Left ventricle myocardium superior (tissue), 1 donor: ENCODE data around the gene TSSK2. TPM values are rescaled to one million over a fixed set of nuclear protein-coding genes. Genes with fewer than 3 reads are reported as not detected.

Experiments
- ATAC-seq: fragments of 200-7000 bp; cut with Tn5 transposase; one replicate; pipeline ENCODE4 v1.9.1; 2020; ENCODE audit warnings: mild to moderate bottlenecking, moderate library complexity
- DNase-seq: peaks from one replicate; pipeline ENCODE4 v3.0.0-alpha.2; 2020
- intact Hi-C: fragments of 100-400 bp; cut with micrococcal nuclease; formaldehyde crosslinking; loops from one replicate; pipeline ENCODE4 v1.11.0; 2022
- total RNA-seq: library from RNA; stranded (reverse); fragmentation: NEBNext Ultra II Directional; extraction: Animal tissue kit (Norgen Biotek cat#: 25700); gene quantifications from one replicate; pipeline ENCODE4 v1.2.1, GENCODE V29; 2021
- donor health status: DM: no; HTN: yes; CAD: no; lungs with severe emphysema.

Gene TSSK2
- total RNA-seq, 1 donor from 2014 or later = not detected

GRCh38 chr22:19122143-19122751 is 8.9 kb upstream of the TSSK2 start, which contains the start of gene DGCR2:
TSS of gene DGCR2 (minus strand) at chr22:19122412. CDS start at chr22:19122206, 206 bp downstream.
- ATAC-seq = peak; percentile 96
- intact Hi-C loops = no loop called here

GRCh38 chr22:19122752-19123492 is 8.2 kb upstream of the TSSK2 start:
- ATAC-seq (peak; percentile 10), DNase-seq (no peak)
- intact Hi-C loops = no loop called here

More at GRCh38 chr22:19122143-19122751, 8.9 kb upstream of the TSSK2 start, which contains the start of gene DGCR2:
- peak; percentile 98 for DNase-seq

DNA sequence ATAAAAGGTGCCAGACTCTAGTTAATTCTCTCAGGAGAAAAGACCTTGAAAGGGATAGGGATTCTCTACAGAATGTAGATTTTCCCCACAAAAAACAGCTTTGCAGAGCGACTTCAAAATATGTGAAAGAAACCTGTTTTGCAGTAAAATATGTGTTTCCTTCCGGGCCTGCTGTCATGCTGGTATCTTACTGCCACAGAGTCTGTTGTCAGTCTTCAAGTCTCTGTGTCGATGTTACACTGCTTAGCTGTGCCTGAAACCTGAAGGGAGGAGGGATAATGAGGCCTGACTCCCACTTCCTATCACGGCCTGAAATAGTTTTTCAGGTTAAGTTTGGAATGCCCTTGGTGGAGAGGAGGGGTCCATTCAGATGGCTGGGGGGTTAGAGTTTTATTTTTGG is 7.2 kb upstream of the TSSK2 start:
- DNase-seq (no peak), ATAC-seq (no peak)
- intact Hi-C loops = no loop called here

- ATAC-seq (no peak), DNase-seq (no peak)
- intact Hi-C loops = no loop called here
Observed at GRCh38 chr22:19124377-19124776, 6.7 kb upstream of the TSSK2 start.

GRCh38 chr22:19125011-19125410 is 6.1 kb upstream of the TSSK2 start:
- DNase-seq = no peak
- intact Hi-C loops = no loop called here
- no peak for ATAC-seq

DNA sequence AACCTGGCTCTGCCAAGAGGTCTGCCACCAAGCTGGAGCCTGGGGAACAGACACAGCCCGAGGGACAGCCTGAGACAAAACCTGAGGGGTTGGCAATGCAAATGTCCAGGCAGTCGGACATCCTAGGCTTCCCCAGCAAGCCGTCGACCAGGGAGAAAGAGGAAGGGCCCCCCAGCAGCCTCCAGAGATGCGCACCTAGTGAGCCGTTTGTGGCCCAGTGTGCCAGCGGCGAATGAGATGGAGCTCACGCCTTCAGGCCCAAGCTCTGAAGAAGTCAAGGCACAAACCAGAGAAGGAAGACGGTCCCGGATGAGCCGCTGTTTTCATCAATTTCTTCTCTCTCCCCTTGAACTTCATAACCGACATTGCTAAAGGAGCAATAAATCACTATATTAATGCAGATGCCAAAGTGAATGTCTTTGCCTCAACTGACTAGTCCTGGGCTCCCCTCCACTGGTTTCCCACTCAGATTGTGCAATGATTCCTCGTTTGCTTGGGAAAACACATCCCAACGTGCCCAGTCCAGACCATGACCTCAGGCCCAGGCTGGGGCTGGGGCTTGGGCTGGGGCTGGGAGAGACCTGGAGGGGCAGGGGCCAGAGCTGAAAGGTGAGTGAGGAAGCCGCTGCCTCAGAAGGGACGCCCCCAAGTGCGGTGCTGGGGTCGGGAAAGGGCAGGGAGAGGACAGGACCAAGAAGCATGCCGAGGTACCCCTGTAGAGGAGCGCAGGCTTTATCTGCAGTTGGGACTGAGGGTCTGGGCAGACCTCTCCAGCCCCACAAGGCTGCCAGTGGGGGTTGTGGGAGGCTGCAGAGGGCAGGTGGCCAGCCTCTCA is 5.4 kb upstream of the TSSK2 start:
- no peak for ATAC-seq
- no peak for DNase-seq
- intact Hi-C loops = no loop called here

DNA sequence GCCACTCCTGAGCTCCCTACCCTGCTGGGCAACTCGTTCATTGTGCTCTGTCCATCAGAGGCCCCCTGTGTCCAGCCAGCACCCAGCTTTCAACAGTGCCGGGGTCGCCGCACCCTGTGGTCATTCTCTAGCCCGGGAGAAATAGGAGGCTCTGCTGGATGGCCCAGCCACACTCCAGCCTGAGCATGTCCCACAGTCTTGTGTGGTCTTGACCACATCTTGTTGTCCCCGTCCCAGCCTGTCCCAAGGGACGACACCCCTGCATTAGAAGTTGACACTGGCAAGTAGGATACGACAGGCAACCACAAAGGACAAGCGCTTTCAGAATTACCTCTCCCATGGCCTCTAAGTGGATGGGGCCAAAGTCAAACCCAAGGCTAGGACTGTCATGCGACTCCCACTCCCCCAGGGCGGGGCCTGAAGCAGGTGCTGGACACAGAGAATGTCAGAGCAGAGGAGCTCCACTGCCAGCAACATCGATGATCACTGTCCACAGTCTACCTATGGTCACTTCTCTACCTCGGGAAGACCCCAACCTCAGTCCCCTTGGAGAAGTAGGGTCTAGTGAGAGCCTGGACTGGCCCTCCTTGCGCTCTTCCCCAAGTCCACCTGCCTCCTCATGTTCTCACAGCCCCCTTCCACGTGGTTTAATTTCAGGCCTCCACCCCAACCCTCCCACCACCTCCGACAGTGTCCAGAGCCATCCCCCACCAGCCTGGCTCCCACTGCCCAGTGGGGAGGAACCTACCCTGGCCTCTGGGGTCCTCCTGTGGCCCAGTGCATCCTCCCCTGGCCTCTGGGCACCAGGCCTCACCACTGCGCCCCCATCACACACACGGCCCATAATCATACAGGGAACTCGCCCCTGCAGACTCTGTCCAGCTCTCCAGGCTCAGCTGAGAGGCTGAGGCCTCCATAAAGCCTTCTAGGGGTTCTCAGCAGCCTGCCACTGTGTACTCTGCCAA is 4.5 kb upstream of the TSSK2 start:
- ATAC-seq = no peak
- no peak for DNase-seq
- intact Hi-C loops = no loop called here

GRCh38 chr22:19127329-19128008 is 3.6 kb upstream of the TSSK2 start:
- DNase-seq (no peak), ATAC-seq (no peak)
- intact Hi-C loops = no loop called here

GRCh38 chr22:19128009-19128401 is 3.1 kb upstream of the TSSK2 start:
- intact Hi-C loops = no loop called here
- DNase-seq (no peak), ATAC-seq (no peak)

GRCh38 chr22:19128946-19129727 is 2.0 kb upstream of the TSSK2 start:
- intact Hi-C loops = no loop called here
- DNase-seq = no peak

GRCh38 chr22:19129871-19130270 is 1.2 kb upstream of the TSSK2 start:
- ATAC-seq (no peak), DNase-seq (no peak)
- intact Hi-C loops = no loop called here

More at GRCh38 chr22:19128946-19129727, 2.0 kb upstream of the TSSK2 start:
- ATAC-seq = no peak

GRCh38 chr22:19131685-19132015 is 542 bp downstream of the TSSK2 start:
- no peak for DNase-seq
- ATAC-seq = no peak
- intact Hi-C loops = no loop called here

- DNase-seq (no peak), ATAC-seq (no peak)
- intact Hi-C loops = no loop called here
Observed at GRCh38 chr22:19132153-19132552, 1.0 kb downstream of the TSSK2 start.

DNA sequence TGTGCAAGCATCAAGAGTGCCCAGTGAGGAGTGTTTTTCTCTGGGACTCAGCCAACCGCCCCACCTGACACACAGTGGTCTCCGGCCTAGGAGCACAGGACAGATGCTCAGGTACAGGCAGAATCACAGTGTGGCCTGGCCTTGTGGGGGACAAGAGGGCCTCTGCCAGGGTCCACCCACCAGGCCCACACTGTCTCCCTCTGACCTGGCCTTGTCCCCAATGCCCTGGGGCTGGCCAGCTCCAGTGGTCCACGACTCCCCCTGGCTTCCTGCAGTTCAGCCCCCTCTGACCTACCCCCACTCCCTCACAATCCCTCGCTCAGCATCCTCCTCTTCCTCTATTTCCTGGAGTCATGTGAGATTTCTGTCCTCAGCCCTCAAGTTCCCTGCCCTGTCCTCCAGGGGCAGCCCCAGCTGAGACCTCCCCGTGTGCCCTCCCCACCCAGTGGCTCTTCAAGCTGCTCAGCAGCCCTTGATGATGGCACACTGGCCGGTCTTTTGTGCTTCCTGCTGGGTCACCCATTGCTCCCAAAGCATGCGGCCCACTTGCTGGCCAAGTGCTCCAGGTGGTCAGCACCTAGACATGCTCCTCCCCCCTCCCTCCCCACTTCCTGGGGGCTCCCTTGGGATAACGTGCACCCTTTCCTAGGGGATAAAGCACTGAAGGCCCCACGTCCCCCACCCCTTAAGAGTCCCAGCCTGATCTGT is 1.7 kb downstream of the TSSK2 start:
- intact Hi-C loops = no loop called here
- no peak for ATAC-seq

GRCh38 chr22:19133561-19133960 is 2.5 kb downstream of the TSSK2 start:
- intact Hi-C loops = no loop called here
- DNase-seq (no peak), ATAC-seq (no peak)

More for the DNA sequence above, 1.7 kb downstream of the TSSK2 start:
- no peak for DNase-seq

DNA sequence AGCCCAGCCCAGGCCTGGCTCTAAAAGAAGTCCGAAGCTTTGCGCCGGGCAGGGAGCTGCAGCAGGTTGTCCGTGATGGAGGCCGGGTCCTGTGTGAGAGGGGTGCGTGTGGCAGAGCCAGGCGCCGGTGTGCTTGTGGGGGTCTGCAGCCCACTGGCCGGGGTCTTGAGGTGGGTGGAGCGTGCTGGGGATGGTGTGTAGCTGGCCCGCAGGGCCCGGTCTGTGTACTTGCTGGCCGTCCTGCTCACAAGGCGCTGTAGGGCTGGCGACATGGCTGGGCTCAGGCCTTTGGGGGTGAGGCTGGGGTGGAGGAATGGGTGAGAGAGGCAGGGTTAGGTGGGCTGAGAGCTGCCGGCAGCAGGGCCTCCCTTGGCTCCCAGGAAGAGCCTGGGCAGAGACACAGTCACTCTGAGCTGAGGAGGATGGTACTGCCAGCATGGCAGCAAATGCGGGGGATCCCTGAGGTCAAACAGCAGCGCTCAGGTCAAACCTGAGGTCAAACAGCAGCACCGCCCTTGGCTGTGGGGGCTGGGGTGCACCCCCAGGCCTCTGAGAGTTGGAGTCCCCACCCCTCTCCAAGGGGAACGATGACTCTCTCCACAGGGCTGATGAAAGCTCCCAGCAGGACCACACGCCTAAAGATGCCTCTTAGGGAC is 3.2 kb downstream of the TSSK2 start:
- intact Hi-C loops = no loop called here
- DNase-seq = no peak
- no peak for ATAC-seq

GRCh38 chr22:19134874-19135273 is 3.8 kb downstream of the TSSK2 start:
- DNase-seq (no peak), ATAC-seq (no peak)
- intact Hi-C loops = no loop called here
